Measurements from ENCODE around the gene CASS4. TPM values are rescaled to one million over a fixed set of nuclear protein-coding genes. Genes with fewer than 3 reads are reported as not detected.

Gene CASS4
- polyA plus RNA-seq, 2 of the 4 experiments (the other 2 are of a cell fraction), result 0.09 TPM

DNA sequence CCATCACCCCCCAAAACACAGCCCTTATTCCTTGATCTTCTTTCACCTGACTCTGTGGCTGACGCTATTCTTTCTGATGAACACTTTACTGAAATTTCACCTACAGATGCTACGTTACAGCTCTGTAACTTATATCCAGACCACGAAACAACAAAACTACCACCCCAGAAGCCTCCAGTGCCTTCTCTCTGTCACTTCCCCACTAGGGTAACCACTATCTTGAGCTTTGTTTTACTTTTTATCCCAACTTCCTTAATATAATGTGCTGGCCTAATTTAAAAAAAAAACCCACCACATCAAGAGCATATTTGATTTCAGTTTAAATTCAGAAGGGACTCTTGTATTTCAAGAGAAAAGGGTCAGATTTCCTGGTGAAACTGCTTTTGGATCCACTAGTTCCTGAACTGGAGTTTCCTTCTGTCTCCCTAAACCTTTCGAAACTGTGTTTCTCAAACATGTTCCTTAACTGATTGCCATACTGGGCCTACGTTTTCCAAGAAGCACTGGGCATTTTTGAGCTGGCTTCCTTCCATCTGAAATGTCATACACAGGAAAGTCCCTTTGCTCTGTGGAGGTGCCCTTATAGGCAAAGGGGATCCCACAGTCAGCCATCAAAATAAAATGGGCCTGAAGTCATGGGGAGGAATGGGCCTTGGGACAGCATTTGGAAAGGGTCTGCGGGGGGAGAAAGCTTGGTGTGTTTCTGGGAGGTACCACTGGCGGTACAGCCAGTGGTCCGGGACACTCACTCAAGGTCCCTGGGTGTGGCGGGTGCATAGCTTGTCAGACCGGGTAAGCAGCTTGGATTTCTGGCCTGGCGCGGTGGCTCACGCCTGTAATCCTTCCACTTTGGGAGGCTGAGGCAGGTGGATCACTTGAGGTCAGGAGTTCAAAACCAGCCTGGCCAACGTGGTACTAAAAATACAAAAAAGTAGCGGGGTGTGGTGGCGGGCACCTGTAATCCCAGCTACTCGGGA is 30.6 kb downstream of the CASS4 start:
- CTCF ChIA-PET, result interaction anchor here (1.2 kb wide), 1 partner anchor 11 kb away, joined by 3 read pairs; no protein-coding TSS in a partner anchor
- ATAC-seq, result no peak

DNA sequence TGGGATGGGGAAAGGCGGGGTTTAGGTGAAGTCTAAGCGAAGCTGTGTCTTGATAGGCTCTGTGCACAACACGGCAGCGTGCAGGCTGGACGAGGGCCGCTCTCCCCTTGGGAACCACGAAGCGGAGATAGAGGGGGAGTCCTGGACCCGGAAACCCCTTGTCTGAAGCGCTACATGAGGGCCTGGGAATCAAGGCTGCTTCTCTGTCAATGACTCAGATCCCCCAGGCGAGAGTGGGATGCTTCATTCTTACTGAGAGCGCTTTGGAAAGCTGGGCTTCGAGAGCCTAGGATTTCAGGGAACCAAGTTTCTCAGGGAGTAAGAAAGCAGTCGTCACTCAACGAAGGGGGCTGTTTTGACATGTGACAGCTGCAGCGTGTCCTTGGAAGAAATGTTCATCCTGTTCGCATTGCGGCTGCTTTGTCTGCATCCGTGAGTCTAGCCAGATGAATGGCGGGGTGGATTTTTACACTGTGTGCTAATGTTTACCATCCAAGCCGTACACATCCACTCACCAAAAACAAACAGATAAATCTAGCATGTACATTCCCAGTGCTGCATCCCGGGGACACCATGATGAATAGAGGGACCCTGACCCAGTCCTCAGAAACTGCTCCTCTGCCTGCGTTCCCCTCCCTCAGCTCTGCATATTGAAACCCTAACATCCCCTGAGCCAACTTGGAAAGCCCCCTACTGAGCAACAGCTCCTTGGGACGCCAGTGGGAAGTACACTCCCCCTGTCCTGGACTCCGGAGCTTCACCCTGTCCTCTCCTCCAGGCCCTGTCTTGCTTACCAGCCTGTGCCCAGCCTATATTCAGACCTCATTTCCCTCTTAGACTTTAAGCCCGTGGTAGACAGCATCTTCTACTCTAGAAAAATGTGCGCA is 31.8 kb downstream of the CASS4 start:
- H3K4me3 ChIP-seq, result no peak overlapping the region
- H3K4me1 ChIP-seq, result no peaks in the 10 kb centered on the region
- no peaks in the 10 kb centered on the region for H3K9me3 ChIP-seq
- FAIRE-seq, result no peak
- peak in 1 of 2 experiments; percentile 43; a peak in 2 of 6 replicates for ATAC-seq
- POLR2A ChIA-PET, result no interaction called here
- TF ChIP-seq HOXA7 (CRISPR knock-in tag; IDR thresholded peaks at IDR 0.05), result no peak
- TF ChIP-seq JUN (IDR thresholded peaks at IDR 0.05), result no peak
- TF ChIP-seq ZFP36 (IDR thresholded peaks at IDR 0.05; ENCODE audit: borderline replicate concordance, partially characterized antibody), result no peak
- TF ChIP-seq SREBF2 (IDR thresholded peaks at IDR 0.05), result no peak
- no peak for TF ChIP-seq EP300 (IDR thresholded peaks at IDR 0.05)
- TF ChIP-seq, protein P1, sequence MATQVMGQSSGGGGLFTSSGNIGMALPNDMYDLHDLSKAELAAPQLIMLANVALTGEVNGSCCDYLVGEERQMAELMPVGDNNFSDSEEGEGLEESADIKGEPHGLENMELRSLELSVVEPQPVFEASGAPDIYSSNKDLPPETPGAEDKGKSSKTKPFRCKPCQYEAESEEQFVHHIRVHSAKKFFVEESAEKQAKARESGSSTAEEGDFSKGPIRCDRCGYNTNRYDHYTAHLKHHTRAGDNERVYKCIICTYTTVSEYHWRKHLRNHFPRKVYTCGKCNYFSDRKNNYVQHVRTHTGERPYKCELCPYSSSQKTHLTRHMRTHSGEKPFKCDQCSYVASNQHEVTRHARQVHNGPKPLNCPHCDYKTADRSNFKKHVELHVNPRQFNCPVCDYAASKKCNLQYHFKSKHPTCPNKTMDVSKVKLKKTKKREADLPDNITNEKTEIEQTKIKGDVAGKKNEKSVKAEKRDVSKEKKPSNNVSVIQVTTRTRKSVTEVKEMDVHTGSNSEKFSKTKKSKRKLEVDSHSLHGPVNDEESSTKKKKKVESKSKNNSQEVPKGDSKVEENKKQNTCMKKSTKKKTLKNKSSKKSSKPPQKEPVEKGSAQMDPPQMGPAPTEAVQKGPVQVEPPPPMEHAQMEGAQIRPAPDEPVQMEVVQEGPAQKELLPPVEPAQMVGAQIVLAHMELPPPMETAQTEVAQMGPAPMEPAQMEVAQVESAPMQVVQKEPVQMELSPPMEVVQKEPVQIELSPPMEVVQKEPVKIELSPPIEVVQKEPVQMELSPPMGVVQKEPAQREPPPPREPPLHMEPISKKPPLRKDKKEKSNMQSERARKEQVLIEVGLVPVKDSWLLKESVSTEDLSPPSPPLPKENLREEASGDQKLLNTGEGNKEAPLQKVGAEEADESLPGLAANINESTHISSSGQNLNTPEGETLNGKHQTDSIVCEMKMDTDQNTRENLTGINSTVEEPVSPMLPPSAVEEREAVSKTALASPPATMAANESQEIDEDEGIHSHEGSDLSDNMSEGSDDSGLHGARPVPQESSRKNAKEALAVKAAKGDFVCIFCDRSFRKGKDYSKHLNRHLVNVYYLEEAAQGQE (IDR thresholded peaks at IDR 0.05), result no peak
- no peak for TF ChIP-seq CHD4 (IDR thresholded peaks at IDR 0.05; ENCODE audit: borderline replicate concordance)
- TF ChIP-seq, protein P2, sequence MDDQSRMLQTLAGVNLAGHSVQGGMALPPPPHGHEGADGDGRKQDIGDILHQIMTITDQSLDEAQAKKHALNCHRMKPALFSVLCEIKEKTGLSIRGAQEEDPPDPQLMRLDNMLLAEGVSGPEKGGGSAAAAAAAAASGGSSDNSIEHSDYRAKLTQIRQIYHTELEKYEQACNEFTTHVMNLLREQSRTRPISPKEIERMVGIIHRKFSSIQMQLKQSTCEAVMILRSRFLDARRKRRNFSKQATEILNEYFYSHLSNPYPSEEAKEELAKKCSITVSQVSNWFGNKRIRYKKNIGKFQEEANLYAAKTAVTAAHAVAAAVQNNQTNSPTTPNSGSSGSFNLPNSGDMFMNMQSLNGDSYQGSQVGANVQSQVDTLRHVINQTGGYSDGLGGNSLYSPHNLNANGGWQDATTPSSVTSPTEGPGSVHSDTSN (IDR thresholded peaks at IDR 0.05), result no peak
- no peak for TF ChIP-seq RARB (CRISPR knock-in tag; IDR thresholded peaks at IDR 0.05)
- TF ChIP-seq FOSL2 (IDR thresholded peaks at IDR 0.05), result no peak
- TF ChIP-seq FOSL2 (CRISPR knock-in tag; IDR thresholded peaks at IDR 0.05), result no peak
- TF ChIP-seq EHMT2 (IDR thresholded peaks at IDR 0.05; ENCODE audit: low read depth), result no peak
- no peak for TF ChIP-seq CBX2 (IDR thresholded peaks at IDR 0.05; ENCODE audit: borderline replicate concordance, low read depth)
- TF ChIP-seq, protein P3, sequence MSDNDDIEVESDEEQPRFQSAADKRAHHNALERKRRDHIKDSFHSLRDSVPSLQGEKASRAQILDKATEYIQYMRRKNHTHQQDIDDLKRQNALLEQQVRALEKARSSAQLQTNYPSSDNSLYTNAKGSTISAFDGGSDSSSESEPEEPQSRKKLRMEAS (IDR thresholded peaks at IDR 0.05), result no peak
- no peak for TF ChIP-seq RAD21 (conservative IDR thresholded peaks at IDR 0.05 in 1 of 2, IDR thresholded peaks at IDR 0.05 in 1 of 2)
- no peak for TF ChIP-seq TP53 (CRISPR knock-in tag; IDR thresholded peaks at IDR 0.05)
- TF ChIP-seq HOXB13 (CRISPR knock-in tag; IDR thresholded peaks at IDR 0.05; ENCODE audit: low read depth), result no peak
- TF ChIP-seq FOSB (CRISPR knock-in tag; IDR thresholded peaks at IDR 0.05), result no peak
- no peak for TF ChIP-seq FOXS1 (CRISPR knock-in tag; IDR thresholded peaks at IDR 0.05)
- TF ChIP-seq, protein P4, sequence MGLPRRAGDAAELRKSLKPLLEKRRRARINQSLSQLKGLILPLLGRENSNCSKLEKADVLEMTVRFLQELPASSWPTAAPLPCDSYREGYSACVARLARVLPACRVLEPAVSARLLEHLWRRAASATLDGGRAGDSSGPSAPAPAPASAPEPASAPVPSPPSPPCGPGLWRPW (IDR thresholded peaks at IDR 0.05), result no peak
- no peak for TF ChIP-seq HOXB5 (CRISPR knock-in tag; IDR thresholded peaks at IDR 0.05)
- DNase-seq (ENCODE audit: low read depth in 1 of 2, low spot score in 1 of 2), result no peak
- no peak overlapping the region for H3K4me2 ChIP-seq
- no peak overlapping the region for H3K27ac ChIP-seq
- CTCF ChIA-PET, result no interaction called here
- 70% methylated on average over 27 of the region's 27 CpGs for WGBS (ENCODE audit: missing lambda C conversion rate)

More for the DNA sequence above, 30.6 kb downstream of the CASS4 start:
- WGBS (ENCODE audit: missing lambda C conversion rate), result 77% methylated on average over 17 of the region's 17 CpGs
- Histone ChIP-seq H3K9me3 (no peaks in the 10 kb centered on the region), H3K4me3 (no peak overlapping the region), H3K27ac (no peak overlapping the region), H3K4me2 (no peak overlapping the region), H3K4me1 (no peaks in the 10 kb centered on the region)
- FAIRE-seq, result no peak
- no peak for DNase-seq (ENCODE audit: low read depth in 1 of 2, low spot score in 1 of 2)
- TF ChIP-seq CBX8 (IDR thresholded peaks at IDR 0.05) (no peak), POLR2A (IDR thresholded peaks at IDR 0.05; ENCODE audit: low read length) (no peak), POLR2AphosphoS2 (conservative IDR thresholded peaks at IDR 0.05; ENCODE audit: low read length) (no peak), RNF2 (IDR thresholded peaks at IDR 0.05; ENCODE audit: borderline replicate concordance, low read depth) (no peak), MAZ (IDR thresholded peaks at IDR 0.05; ENCODE audit: borderline replicate concordance, low read depth, low read length) (no peak), CHD4 (IDR thresholded peaks at IDR 0.05; ENCODE audit: borderline replicate concordance) (no peak), RCOR1 (IDR thresholded peaks at IDR 0.05; ENCODE audit: low read depth, low read length) (no peak), SREBF2 (IDR thresholded peaks at IDR 0.05) (no peak), RFX5 (IDR thresholded peaks at IDR 0.05) (no peak), RARB (CRISPR knock-in tag; IDR thresholded peaks at IDR 0.05) (no peak), HOXB5 (CRISPR knock-in tag; IDR thresholded peaks at IDR 0.05) (no peak), HDAC2 (IDR thresholded peaks at IDR 0.05) (no peak), KDM5A (IDR thresholded peaks at IDR 0.05) (no peak), RAD21 (conservative IDR thresholded peaks at IDR 0.05 in 1 of 2, IDR thresholded peaks at IDR 0.05 in 1 of 2) (no peak), ESRRA (IDR thresholded peaks at IDR 0.05; ENCODE audit: borderline replicate concordance, low read length) (no peak), TFCP2L1 (CRISPR knock-in tag; IDR thresholded peaks at IDR 0.05) (no peak)
- TF ChIP-seq, protein P5, sequence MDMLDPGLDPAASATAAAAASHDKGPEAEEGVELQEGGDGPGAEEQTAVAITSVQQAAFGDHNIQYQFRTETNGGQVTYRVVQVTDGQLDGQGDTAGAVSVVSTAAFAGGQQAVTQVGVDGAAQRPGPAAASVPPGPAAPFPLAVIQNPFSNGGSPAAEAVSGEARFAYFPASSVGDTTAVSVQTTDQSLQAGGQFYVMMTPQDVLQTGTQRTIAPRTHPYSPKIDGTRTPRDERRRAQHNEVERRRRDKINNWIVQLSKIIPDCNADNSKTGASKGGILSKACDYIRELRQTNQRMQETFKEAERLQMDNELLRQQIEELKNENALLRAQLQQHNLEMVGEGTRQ (IDR thresholded peaks at IDR 0.05), result no peak
- TF ChIP-seq, protein P3 (IDR thresholded peaks at IDR 0.05), result no peak
- POLR2A ChIA-PET, result no interaction called here
